Ureter (tissue), 1 donor: ENCODE measurements around the gene GATAD2B. TPM values are rescaled to one million over a fixed set of nuclear protein-coding genes. Genes with fewer than 3 reads are reported as not detected.
"Not testable (repeated sequence)": the region's sequence is repeated elsewhere in the genome, so short reads cannot be mapped to it uniquely, and the experiment has no call there.

Experiments
- DNase-seq: peaks from one replicate; pipeline ENCODE4 v3.0.0-alpha.2; 2020; ENCODE audit warnings: low spot score
- total RNA-seq: library from RNA; stranded (reverse); gene quantifications from one replicate; pipeline ENCODE4 v1.2.4, GENCODE V29; 2023
- donor health status: DM: yes; HTN: yes; CAD: no.

Gene GATAD2B
- total RNA-seq, 1 donor from 2014 or later = 43.1 TPM

DNA sequence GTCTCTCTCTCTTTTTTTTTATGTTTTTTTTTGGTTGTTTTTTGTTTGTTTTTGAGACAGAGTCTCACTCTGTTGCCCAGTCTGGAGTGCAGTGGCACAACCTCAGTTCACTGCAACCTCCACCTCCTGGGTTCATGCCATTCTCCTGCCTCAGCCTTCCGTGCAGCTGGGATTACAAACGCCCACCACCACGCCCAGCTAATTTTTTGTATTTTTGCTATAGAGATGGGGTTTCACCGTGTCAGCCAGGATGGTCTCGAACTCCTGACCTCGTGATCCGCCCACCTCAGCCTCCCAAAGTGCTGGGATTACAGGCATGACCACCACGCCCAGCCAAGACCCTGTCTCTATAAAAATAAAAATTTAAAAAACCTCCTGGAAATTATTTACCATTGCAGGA is 88.8 kb downstream of the GATAD2B start:
- DNase-seq = not testable (repeated sequence)

DNA sequence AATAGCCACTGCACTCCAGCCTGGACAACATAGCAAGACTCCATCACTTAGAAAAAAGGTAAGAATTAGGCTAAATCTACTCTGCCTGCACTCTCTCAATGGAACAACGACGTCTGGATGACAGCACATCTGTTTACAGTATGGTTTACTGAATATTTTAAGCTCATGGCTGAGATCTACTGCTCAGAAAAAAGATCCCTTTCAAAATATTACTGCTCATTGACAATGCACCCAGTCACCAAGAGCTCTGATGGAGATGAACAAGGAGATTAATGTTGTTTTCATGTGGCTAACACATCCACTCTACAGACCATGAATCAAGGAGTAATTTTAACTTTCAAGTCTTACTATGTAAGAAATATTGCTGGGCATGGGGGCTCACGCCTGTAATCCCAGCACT is 89.6 kb downstream of the GATAD2B start:
- DNase-seq = no peak

DNA sequence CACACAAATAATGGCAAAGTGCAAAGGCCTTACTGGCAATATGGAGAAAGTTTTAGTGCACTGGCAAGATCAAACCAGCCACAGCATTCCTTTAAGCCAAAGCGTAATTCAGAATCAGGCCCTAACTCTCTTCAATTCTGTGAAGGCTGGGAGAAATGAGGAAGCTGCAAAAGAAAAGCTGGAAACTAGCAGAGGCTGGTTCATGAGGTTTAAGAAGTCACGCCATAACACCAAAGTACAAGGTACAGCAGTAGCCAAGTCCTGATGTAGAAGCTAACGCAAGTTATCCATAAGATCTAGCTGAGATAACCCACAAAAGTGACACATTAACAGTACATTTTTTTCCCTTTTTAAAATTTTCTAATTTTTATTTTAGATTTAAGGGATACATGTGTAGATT is 90.5 kb downstream of the GATAD2B start:
- no peak for DNase-seq

DNA sequence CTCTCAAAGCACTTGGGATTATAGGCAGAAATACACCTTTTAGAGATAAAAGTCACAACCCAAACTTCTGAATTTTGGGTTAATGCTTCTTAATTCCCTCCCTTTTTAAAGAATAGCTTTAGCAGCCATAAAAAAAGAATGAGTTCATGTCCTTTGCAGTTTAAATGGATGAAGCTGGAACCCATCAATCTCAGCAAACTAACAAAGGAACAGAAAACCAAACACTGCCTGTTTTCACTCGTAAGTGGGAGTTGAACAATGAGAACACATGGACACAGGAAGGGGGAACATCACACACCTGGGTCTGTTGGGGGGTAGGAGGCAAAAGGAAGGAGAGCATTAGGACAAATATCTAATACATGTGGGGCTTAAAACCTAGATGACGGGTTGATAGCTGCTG is 91.7 kb downstream of the GATAD2B start:
- DNase-seq = no peak

DNA sequence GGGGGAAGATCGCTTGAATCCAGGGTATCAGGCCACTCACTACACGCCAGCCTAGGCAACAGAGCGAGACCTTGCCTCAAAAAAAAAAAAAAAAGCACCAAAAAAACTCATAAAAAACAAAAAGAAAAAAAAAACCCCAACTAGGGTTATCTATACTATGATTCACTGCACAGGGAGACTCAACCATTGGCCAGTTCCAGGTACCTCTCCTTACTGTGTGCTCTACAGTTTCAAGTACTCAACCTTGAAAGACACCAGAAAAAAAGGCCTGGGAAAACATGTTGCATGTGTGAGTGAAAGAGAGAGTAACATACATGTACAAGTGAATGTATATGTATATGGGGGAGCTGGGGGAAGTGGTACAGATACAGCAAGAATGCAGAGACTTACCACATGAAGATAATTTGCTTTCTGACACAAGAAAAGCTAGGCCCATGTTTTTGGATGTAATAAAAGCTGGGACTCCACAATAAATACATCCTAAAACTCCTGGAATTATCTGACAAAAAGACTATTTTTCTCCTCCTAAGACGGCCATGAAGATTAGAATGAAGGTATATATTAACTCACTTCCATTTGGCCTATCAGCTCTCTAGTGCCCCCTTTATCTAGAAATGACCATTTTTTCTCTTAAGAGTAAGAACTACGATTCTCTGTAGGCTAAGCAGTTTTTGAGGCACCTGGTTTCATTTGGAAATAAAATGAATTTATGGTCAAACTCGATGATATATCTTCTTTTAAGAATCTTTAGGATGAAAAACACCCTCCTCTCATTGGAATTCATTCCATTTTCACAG is 95.4 kb downstream of the GATAD2B start:
- DNase-seq = no peak

GRCh38 chr1:153818876-153819275 is 103.9 kb downstream of the GATAD2B start:
- DNase-seq = no peak

- DNase-seq = no peak
Measured at GRCh38 chr1:153816283-153816889, 106.4 kb downstream of the GATAD2B start.

DNA sequence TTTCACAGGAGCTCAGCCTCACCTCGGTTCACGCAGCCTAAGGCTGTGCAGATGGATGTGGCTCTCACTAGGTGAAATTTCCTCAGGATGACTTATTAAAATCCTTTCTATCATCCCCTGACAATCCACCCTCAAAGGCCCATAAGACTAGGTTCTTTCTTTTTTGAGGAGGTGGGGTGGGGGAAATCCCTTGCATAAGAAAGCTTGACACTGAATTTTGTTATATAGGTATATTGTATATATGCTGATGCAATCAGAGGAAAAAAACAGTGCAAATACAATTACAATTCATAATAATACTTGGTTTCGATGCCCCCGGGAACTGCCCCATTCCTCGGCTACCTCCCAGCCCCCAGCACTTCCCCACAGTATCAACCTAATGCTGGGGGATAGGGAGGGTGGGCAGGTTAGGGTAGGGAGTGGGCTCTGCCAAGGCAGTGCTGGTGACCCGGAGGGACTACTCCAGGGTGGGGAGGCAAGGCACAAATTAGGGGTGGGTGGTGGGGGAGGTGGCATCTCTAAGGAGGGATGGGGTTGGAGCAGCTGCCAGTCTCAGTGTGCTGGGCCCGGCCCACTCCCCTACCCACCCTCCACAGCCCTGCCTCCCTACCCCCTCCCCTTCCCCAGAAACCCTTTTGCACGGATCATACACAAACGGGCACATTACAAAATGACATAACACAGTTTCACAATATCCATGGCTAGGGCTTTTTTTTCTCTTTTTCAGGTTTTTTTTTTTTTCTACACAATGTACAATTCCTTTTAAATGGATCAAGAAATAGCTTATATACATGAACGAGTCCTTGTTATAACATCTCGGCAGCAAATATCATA is 116.7 kb downstream of the GATAD2B start:
- DNase-seq = no peak

DNA sequence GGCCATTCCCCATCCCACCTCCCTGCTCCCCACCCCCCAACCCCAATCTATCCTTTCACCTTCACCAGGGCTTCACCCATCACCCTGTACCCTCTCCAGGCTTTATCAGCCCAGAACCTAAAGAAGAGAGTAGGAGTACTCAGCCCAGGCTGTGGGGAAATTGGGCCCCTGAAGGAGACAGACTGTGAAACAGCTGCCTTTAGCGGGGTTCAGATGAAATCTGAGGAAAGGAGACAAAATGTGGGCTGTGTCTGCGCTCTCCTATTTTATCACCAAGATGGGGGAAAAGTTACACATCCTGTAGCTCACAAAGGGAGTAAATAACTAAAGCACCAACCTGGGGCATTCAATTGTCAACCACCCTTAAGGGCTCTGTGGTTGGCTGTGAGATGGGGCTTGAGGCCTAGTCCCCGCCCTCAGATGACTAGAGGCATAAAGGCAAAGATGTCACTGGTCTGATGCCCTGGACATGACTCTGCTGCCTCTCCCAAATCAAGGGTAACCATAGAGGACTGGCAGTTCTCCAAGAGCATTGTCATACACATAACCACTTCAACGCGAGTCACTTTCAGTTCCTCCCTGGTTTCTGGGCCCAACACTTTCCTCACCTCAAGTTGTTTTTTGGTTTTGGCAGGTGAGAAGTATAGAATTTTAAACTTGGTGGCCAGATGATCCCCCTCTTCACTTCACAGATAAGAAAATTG is 117.6 kb downstream of the GATAD2B start:
- no peak for DNase-seq

DNA sequence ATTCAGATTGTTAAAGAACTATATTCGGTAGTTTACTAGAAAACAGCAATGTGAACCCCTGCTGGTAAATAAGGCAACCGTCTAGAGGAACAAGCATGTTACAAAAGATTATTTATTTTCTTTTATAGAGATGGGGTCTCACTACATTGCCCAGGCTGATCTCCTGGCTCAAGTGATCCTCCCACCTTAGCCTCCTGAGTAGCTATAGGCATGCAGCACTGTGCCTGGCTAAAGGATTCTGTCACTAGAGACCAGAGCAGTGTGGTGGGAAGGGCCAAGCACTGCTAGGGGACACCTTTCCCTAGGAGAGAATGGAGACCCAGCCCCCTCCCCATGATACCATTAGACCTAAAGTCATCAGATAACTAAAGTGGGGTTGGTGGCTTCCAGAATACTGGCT is 118.7 kb downstream of the GATAD2B start:
- no peak for DNase-seq

- no peak for DNase-seq
Measured at GRCh38 chr1:153803470-153804056, 119.2 kb downstream of the GATAD2B start.

GRCh38 chr1:153801786-153802697 is 120.7 kb downstream of the GATAD2B start:
- no peak for DNase-seq

DNA sequence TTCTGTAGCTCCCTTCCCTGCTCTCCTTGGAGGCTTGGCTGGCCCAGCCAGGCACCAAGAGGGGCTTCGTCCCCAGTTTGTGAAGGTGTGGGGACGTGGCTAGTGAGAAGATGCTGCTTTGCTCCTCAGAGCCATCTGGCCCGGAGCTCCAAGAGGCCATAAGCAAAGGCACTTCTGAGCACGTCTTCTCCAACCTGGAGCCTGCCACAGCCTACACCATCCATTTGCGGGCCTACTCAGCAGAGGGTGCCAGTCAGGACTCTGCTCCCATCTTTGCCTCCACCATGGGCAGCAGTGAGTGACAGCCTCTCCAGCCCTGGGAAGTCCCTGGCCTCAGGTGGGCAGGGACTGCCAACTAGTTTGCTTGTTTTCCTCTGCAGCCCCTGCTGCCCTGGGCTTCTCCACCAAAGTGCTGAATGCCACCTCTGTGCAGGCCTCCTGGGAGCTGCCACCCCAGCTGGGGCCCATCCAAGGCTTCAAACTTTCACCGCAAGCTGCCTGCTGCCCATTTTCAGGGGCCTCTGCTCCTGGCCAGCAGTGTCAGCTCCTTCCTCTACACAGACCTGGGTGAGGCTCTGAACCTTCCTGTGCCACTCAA is 121.6 kb downstream of the GATAD2B start:
- no peak for DNase-seq

GRCh38 chr1:153800516-153800915 is 122.3 kb downstream of the GATAD2B start:
- DNase-seq = no peak

DNA sequence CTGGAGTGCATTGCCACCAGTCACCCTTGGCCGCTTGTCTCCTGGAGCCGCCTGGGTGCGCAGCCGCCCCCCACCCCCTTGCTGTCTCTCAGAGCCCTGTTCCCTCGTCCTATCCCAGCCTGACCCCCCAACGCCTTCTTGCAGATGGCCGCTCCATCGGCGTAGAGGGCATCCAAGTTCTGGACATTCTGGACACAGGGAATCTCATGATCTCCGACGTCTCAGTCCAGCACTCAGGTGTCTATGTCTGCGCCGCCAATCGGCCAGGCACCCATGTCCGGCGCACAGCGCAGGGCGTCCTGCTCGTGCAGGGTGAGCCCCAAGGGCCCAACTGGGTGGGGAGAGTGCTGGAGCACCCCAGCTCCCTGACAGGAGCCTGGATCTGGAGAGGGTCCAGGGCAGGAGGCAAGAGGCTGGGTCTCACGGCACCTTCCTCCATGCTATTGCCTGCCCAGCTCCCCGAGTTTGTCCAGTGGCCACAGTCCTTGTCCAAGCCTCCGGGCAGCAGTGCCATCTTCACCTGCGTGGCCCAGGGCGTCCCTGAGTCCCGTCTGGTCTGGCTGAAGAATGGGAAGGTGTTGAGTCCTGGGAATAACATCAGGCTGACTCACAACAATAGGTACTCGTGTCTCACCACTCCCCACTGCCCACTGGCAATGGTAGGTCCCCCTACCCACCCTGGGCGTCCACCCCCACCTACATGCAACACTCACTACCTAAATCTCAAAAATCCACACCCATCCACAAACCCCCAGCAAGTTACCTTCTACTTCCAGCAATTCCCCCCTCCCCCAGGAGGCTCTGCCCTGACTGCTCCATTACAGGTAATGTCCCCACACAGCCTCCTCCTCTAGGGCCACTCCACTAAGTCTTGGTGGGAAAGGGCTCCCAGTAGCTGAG is 123.0 kb downstream of the GATAD2B start:
- no peak for DNase-seq

DNA sequence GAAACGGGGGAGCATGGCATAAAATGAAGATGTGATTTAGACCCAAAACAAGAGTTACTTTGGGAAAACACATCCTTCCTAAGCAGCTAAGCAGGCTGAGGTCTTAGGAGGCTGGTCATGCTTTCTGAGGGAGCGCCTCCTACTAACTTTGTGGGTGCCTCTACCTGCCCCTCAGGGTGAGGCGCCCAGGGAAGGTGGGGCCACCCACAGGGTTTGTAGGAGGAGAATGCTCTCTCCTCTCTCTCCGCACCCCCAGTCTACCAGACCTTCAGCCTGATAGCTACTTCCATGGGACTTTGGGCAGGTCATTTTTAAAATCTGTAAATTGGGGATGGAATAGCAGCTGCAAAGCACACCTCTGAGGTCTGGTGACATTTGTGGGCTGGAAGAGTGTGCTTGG is 123.8 kb downstream of the GATAD2B start:
- DNase-seq = no peak

DNA sequence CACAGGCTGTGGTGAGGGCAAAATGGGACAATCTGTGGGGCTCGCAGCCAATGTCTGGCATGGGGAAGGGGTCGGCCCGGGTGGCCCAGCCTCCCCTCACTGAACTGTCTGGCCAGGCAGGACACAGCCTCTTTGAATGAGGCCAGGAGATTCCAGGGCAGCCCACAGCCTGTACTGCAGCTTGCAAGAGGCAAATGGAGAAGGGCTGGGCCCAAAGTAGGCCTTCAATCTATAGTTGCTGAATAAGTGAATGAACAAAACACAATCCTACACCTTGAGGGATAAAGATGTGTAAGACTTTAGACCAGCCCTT is 124.3 kb downstream of the GATAD2B start:
- DNase-seq = no peak

GRCh38 chr1:153796786-153797659 is 125.7 kb downstream of the GATAD2B start:
- DNase-seq = peak; percentile 86
